Limb (tissue), 2 donors: ENCODE results near the gene ZNF398.

ENCODE experiments used
- DNase-seq, 2 donors: peaks; one replicate each; pipeline ENCODE4 v3.0.0-alpha.2; 2016; ENCODE audit errors: extremely low spot score in 2 of 2

Gene ZNF398

GRCh38 chr7:149147752-149148653 lies 750 bp downstream of the ZNF398 start:
- peak in 1 of 2 donors; percentile 71 for DNase-seq

- DNase-seq: no peak
Observed at GRCh38 chr7:149150981-149151380, 3.7 kb downstream of the ZNF398 start.

GRCh38 chr7:149153346-149153745 lies 6.1 kb downstream of the ZNF398 start:
- no peak for DNase-seq

- DNase-seq: no peak
Observed at GRCh38 chr7:149154056-149154455, 6.8 kb downstream of the ZNF398 start.

- no peak for DNase-seq
Observed at GRCh38 chr7:149156898-149157297, 9.6 kb downstream of the ZNF398 start.

- DNase-seq: no peak
Observed at GRCh38 chr7:149161241-149161848, 14.1 kb downstream of the ZNF398 start.

GRCh38 chr7:149166142-149166541 lies 18.9 kb downstream of the ZNF398 start:
- no peak for DNase-seq

GRCh38 chr7:149166630-149167352 lies 19.5 kb downstream of the ZNF398 start:
- DNase-seq: no peak

GRCh38 chr7:149171892-149172533 lies 24.8 kb downstream of the ZNF398 start:
- DNase-seq: no peak

GRCh38 chr7:149172534-149172920 lies 25.3 kb downstream of the ZNF398 start:
- no peak for DNase-seq

GRCh38 chr7:149175150-149175549 lies 27.9 kb downstream of the ZNF398 start:
- no peak for DNase-seq

GRCh38 chr7:149179241-149179640 lies 32.0 kb downstream of the ZNF398 start:
- DNase-seq: no peak

- DNase-seq: no peak
Observed at GRCh38 chr7:149180722-149181449, 33.6 kb downstream of the ZNF398 start.

GRCh38 chr7:149181450-149181790 lies 34.2 kb downstream of the ZNF398 start:
- DNase-seq: no peak

GRCh38 chr7:149184274-149184673 lies 37.0 kb downstream of the ZNF398 start:
- no peak for DNase-seq

- DNase-seq: no peak
Observed at GRCh38 chr7:149188213-149188612, 41.0 kb downstream of the ZNF398 start.

- no peak for DNase-seq
Observed at GRCh38 chr7:149188637-149189259, 41.5 kb downstream of the ZNF398 start.

GRCh38 chr7:149191851-149192250 lies 44.6 kb downstream of the ZNF398 start:
- DNase-seq: no peak

GRCh38 chr7:149194799-149195179 lies 47.5 kb downstream of the ZNF398 start:
- no peak for DNase-seq
